A673 (cell line): ENCODE results near the gene TBX18. TPM values are rescaled to one million over a fixed set of nuclear protein-coding genes. Genes with fewer than 3 reads are reported as not detected.

ENCODE experiments used
- BruUV-seq: library from RNA; stranded (reverse); fragments of 400-500 nt; replicated peaks from 2 replicates; lab custom pipeline; 2021; lab: Mats Ljungman, UMichigan
- CTCF ChIA-PET: fragments of 300-600 bp; sonication (Branson Sonifier 250); formaldehyde crosslinking; loops from one replicate; lab custom pipeline; 2022; ENCODE audit warnings: antibody characterized with exemption; lab: Charles Lee
- POLR2A ChIA-PET: fragments of 300-600 bp; sonication (Branson Sonifier 250); formaldehyde crosslinking; loops from one replicate; lab custom pipeline; 2022; ENCODE audit warnings: antibody characterized with exemption; ENCODE audit not compliant: low non-redundant PET; lab: Charles Lee
- DNase-seq: peaks from one replicate; pipeline ENCODE4 v3.0.0-alpha.2; 2015; ENCODE audit warnings: low spot score
- H3K27ac ChIP-seq: fragments of 200-600 bp; sonication (generic); 2 replicates; pipeline ENCODE4 v1.5.1; 2016; ENCODE audit warnings: mixed run types, low read depth, mild to moderate bottlenecking, mixed read lengths, antibody characterized with exemption, low read length; ENCODE audit not compliant: poor library complexity, severe bottlenecking
- H3K27me3 ChIP-seq: fragments of 200-600 bp; sonication (generic); replicated peaks from 2 replicates; pipeline ENCODE4 v1.6.1; 2017; ENCODE audit warnings: mixed run types, low read depth, mild to moderate bottlenecking, mixed read lengths, antibody characterized with exemption, low read length; ENCODE audit not compliant: insufficient read depth, poor library complexity
- H3K36me3 ChIP-seq: fragments of 200-600 bp; sonication (generic); 2 replicates; pipeline ENCODE4 v1.6.1; 2016; ENCODE audit warnings: mixed run types, mild to moderate bottlenecking, mixed read lengths, antibody characterized with exemption, low read length; ENCODE audit not compliant: insufficient read depth, poor library complexity, severe bottlenecking
- H3K4me1 ChIP-seq: fragments of 200-600 bp; sonication (generic); 2 replicates; pipeline ENCODE4 v1.6.1; 2017; ENCODE audit warnings: mixed run types, mild to moderate bottlenecking, mixed read lengths, antibody characterized with exemption, low read length; ENCODE audit not compliant: insufficient read depth, poor library complexity, severe bottlenecking
- H3K4me3 ChIP-seq: fragments of 200-600 bp; sonication (generic); 2 replicates; pipeline ENCODE4 v1.5.1; 2016; ENCODE audit warnings: low read depth, mixed run types, mild to moderate bottlenecking, mixed read lengths, low read length; ENCODE audit not compliant: poor library complexity, severe bottlenecking
- H3K9me3 ChIP-seq: fragments of 200-600 bp; sonication (generic); 2 replicates; pipeline ENCODE4 v1.6.1; 2016; ENCODE audit warnings: mixed run types, low read depth, mild to moderate bottlenecking, mixed read lengths, antibody characterized with exemption, low read length; ENCODE audit not compliant: poor library complexity, severe bottlenecking
- EZH2 ChIP-seq: fragments of 200-600 bp; sonication (generic); IDR thresholded peaks from 2 replicates; pipeline ENCODE4 v1.6.1; 2017; ENCODE audit warnings: borderline replicate concordance, low read depth, mild to moderate bottlenecking, mixed read lengths, antibody characterized with exemption, low read length; ENCODE audit not compliant: poor library complexity, severe bottlenecking
- intact Hi-C: fragments of 100-400 bp; cut with micrococcal nuclease; formaldehyde crosslinking; loops from one replicate; pipeline ENCODE4 v1.10.0; 2022; ENCODE audit not compliant: unreplicated experiment
- total RNA-seq: library from RNA; stranded (reverse); gene quantifications from 2 replicates; pipeline ENCODE4 v1.2.3, GENCODE V29; 2021
- TF ChIP-seq, protein P1 (sequence below): fragments of 300-800, 200-600 bp; sonication (generic); conservative IDR thresholded peaks from 2 replicates; pipeline ENCODE4 v1.5.1; 2017; ENCODE audit warnings: low read depth, mild to moderate bottlenecking, antibody characterized with exemption, low read length, moderate library complexity, mixed read lengths

TBX18 gene
- total RNA-seq, 1 experiment from 2014 or later, result 16.0 TPM

- ChIA-PET POLR2A (no interaction called here), CTCF (no interaction called here)
- Histone ChIP-seq H3K27me3 (no peaks in the 10 kb centered on the region), H3K4me3 (no peak overlapping the region), H3K4me1 (peaks cover 4% of the 10 kb centered on the region), H3K9me3 (peaks cover 6% of the 10 kb centered on the region), H3K27ac (no peak overlapping the region), H3K36me3 (no peaks in the 10 kb centered on the region)
- no peak for DNase-seq
- intact Hi-C loops, result no loop called here
- no peak for TF ChIP-seq EZH2
- TF ChIP-seq, protein P1, sequence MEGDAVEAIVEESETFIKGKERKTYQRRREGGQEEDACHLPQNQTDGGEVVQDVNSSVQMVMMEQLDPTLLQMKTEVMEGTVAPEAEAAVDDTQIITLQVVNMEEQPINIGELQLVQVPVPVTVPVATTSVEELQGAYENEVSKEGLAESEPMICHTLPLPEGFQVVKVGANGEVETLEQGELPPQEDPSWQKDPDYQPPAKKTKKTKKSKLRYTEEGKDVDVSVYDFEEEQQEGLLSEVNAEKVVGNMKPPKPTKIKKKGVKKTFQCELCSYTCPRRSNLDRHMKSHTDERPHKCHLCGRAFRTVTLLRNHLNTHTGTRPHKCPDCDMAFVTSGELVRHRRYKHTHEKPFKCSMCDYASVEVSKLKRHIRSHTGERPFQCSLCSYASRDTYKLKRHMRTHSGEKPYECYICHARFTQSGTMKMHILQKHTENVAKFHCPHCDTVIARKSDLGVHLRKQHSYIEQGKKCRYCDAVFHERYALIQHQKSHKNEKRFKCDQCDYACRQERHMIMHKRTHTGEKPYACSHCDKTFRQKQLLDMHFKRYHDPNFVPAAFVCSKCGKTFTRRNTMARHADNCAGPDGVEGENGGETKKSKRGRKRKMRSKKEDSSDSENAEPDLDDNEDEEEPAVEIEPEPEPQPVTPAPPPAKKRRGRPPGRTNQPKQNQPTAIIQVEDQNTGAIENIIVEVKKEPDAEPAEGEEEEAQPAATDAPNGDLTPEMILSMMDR, result no peak
- no TSS peak for BruUV-seq
Measured at GRCh38 chr6:84801250-84801649, 36.9 kb upstream of the TBX18 start.

GRCh38 chr6:84798257-84798656 lies 33.9 kb upstream of the TBX18 start:
- TF ChIP-seq, protein P1, result no peak
- no peak for TF ChIP-seq EZH2
- Histone ChIP-seq H3K36me3 (no peaks in the 10 kb centered on the region), H3K27ac (no peak overlapping the region), H3K4me1 (peaks cover 4% of the 10 kb centered on the region), H3K9me3 (peaks cover 11% of the 10 kb centered on the region), H3K27me3 (no peaks in the 10 kb centered on the region), H3K4me3 (no peak overlapping the region)
- DNase-seq, result peak; percentile 35
- ChIA-PET POLR2A (no interaction called here), CTCF (no interaction called here)
- intact Hi-C loops, result no loop called here
- BruUV-seq, result no TSS peak

- CTCF ChIA-PET, result no interaction called here
- H3K27me3 ChIP-seq, result no peaks in the 10 kb centered on the region
Measured at GRCh38 chr6:84796343-84796742, 31.9 kb upstream of the TBX18 start.

More at GRCh38 chr6:84796343-84796742, 31.9 kb upstream of the TBX18 start:
- Histone ChIP-seq H3K4me3 (no peak overlapping the region), H3K9me3 (peaks cover 11% of the 10 kb centered on the region), H3K27ac (no peak overlapping the region), H3K4me1 (peaks cover 13% of the 10 kb centered on the region), H3K36me3 (no peaks in the 10 kb centered on the region)
- BruUV-seq, result no TSS peak
- POLR2A ChIA-PET, result no interaction called here
- intact Hi-C loops, result no loop called here
- DNase-seq, result no peak
- TF ChIP-seq EZH2, result no peak
- TF ChIP-seq, protein P1, result no peak
